Measurements from ENCODE around the gene CCDC86. TPM values are rescaled to one million over a fixed set of nuclear protein-coding genes. Genes with fewer than 3 reads are reported as not detected.
A peak's percentile ranks its signal among the peaks of the same experiment; 100 is the strongest.

Gene CCDC86
- total and polyA plus RNA-seq, 10 of the 15 experiments (the other 5 are each of a cell fraction or from before 2014, with no cell fraction given): 2.0 to 87.2 (median 38.7) TPM

GRCh38 chr11:60834742-60835533 is 7.0 kb upstream of the CCDC86 start (continued):
- no peak for TF ChIP-seq ZBTB4 (CRISPR knock-in tag; IDR thresholded peaks at IDR 0.05)
- TF ChIP-seq NR2C1 (IDR thresholded peaks at IDR 0.05): no peak
- no peak for TF ChIP-seq RBBP5 (conservative IDR thresholded peaks at IDR 0.05)
- no peak for TF ChIP-seq SMC3 (IDR thresholded peaks at IDR 0.05; ENCODE audit: borderline replicate concordance, low read length)
- no peak for TF ChIP-seq MTA2 (IDR thresholded peaks at IDR 0.05; ENCODE audit: low read depth)
- no peak for TF ChIP-seq NRF1 (conservative IDR thresholded peaks at IDR 0.05; ENCODE audit: low read depth, low read length)
- TF ChIP-seq ESRRA (IDR thresholded peaks at IDR 0.05; ENCODE audit: low read length): no peak

GRCh38 chr11:60835534-60835846 is 6.4 kb upstream of the CCDC86 start:
- ChIA-PET RAD21 (ENCODE audit: unreplicated experiment) (no interaction called here), POLR2A (no interaction called here), SMC1A (ENCODE audit: uncharacterized antibody, unreplicated experiment) (no interaction called here), CTCF (interaction anchor here (1.0 to 1.5 kb wide), 2 partner anchors 52 to 62 kb away, joined by 3 to 5 read pairs; no protein-coding TSS in a partner anchor)
- no peak overlapping the region for H3K9ac ChIP-seq (ENCODE audit: control insufficient read depth, insufficient read depth, low read length)
- intact Hi-C loops (cut with micrococcal nuclease; ENCODE audit: unreplicated experiment): no loop called here
- ATAC-seq (no peak), FAIRE-seq (no peak), DNase-seq (ENCODE audit: low read depth, low spot score) (no peak)
- no peak overlapping the region for H2AFZ ChIP-seq (ENCODE audit: control insufficient read depth, low read depth, low read length)
- no peaks in the 10 kb centered on the region for H3K9me3 ChIP-seq (replicated peaks; ENCODE audit: control insufficient read depth, insufficient read depth, low read length)
- no peaks in the 10 kb centered on the region for H3K36me3 ChIP-seq (ENCODE audit: control insufficient read depth in 2 of 2, insufficient read depth in 2 of 2, low read length in 1 of 2)
- in situ Hi-C loops (cut with MboI): loop anchor here (5.0 kb wide), 2 partner anchors 62 to 347 kb away; no protein-coding TSS in a partner anchor
- no peak overlapping the region for H3K27ac ChIP-seq (ENCODE audit: control insufficient read depth, insufficient read depth)
- BruUV-seq (replicated peaks): no TSS peak
- H3K4me1 ChIP-seq (ENCODE audit: control insufficient read depth, insufficient read depth, low read length): no peaks in the 10 kb centered on the region; the same call in 1 of the 2 replicates
- TF ChIP-seq ATF7 (IDR thresholded peaks at IDR 0.05; ENCODE audit: low read depth) (no peak), SPI1 (IDR thresholded peaks at IDR 0.05; ENCODE audit: borderline replicate concordance, insufficient read depth, low read depth, low read length) (0 out of 2 replicates have a peak, but pooled peaks have one; percentile 9), ETV6 (conservative IDR thresholded peaks at IDR 0.05 in 1 of 2, IDR thresholded peaks at IDR 0.05 in 1 of 2; ENCODE audit: borderline replicate concordance in 1 of 2, low read depth in 1 of 2) (peak in 1 of 2 experiments; percentile 70; a peak in 1 of 4 replicates)
- H3K27me3 ChIP-seq (replicated peaks in 1 of 2; ENCODE audit: control insufficient read depth in 2 of 2, insufficient read depth in 2 of 2, low read length in 1 of 2): no peaks in the 10 kb centered on the region
- WGBS (ENCODE audit: insufficient coverage, insufficient replicate concordance, low lambda C conversion rate, missing lambda C conversion rate): 15% methylated on average over 3 of the region's 3 CpGs
- no peaks in the 10 kb centered on the region for H3K79me2 ChIP-seq (ENCODE audit: control insufficient read depth, insufficient read depth, low read length)
- H4K20me1 ChIP-seq (ENCODE audit: control insufficient read depth, insufficient read depth): no peaks in the 10 kb centered on the region
- H3K4me2 ChIP-seq (ENCODE audit: control insufficient read depth, insufficient read depth): no peak overlapping the region
- no peak overlapping the region for H3K4me3 ChIP-seq

All from GM12878 (cell line).